SK-N-SH (cell line): ENCODE results near the gene UNC93B1.

Experiments
- POLR2AphosphoS5 ChIP-seq: IDR thresholded peaks from 2 replicates; pipeline ENCODE4 v1.6.1; 2012; ENCODE audit warnings: low read depth, low read length
- TF ChIP-seq, protein P1 (sequence below): fragments of 200-600 bp; sonication (generic); IDR thresholded peaks from 2 replicates; pipeline ENCODE4 v1.6.1; 2017; ENCODE audit warnings: antibody characterized with exemption, mild to moderate bottlenecking, moderate library complexity

- TF ChIP-seq, protein P1, sequence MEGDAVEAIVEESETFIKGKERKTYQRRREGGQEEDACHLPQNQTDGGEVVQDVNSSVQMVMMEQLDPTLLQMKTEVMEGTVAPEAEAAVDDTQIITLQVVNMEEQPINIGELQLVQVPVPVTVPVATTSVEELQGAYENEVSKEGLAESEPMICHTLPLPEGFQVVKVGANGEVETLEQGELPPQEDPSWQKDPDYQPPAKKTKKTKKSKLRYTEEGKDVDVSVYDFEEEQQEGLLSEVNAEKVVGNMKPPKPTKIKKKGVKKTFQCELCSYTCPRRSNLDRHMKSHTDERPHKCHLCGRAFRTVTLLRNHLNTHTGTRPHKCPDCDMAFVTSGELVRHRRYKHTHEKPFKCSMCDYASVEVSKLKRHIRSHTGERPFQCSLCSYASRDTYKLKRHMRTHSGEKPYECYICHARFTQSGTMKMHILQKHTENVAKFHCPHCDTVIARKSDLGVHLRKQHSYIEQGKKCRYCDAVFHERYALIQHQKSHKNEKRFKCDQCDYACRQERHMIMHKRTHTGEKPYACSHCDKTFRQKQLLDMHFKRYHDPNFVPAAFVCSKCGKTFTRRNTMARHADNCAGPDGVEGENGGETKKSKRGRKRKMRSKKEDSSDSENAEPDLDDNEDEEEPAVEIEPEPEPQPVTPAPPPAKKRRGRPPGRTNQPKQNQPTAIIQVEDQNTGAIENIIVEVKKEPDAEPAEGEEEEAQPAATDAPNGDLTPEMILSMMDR = no peak
- TF ChIP-seq POLR2AphosphoS5 = no peak
These were observed 29.3 kb upstream of the UNC93B1 start for GRCh38 chr11:68032997-68033707.
